ENCODE results near the gene WASL. TPM values are rescaled to one million over a fixed set of nuclear protein-coding genes. Genes with fewer than 3 reads are reported as not detected.

Gene WASL
- total RNA-seq, 3 donors from 2014 or later = 27.8 to 38.3 (median 37.8) TPM

GRCh38 chr7:123714296-123715080, 34.3 kb downstream of the WASL start:
- DNase-seq (ENCODE audit: low spot score in 2 of 2) = no peak
- no peaks in the 10 kb centered on the region for H3K36me3 ChIP-seq
- no peaks in the 10 kb centered on the region for H3K27me3 ChIP-seq
- no peaks in the 10 kb centered on the region for H3K9me3 ChIP-seq
- H3K27ac ChIP-seq = no peak overlapping the region
- intact Hi-C loops (cut with DNase I; ENCODE audit: low total_unique reads) = no loop called here
- TF ChIP-seq POLR2A (IDR thresholded peaks at IDR 0.05) (no peak), POLR2AphosphoS5 (IDR thresholded peaks at IDR 0.05) (no peak)
- TF ChIP-seq, protein P1, sequence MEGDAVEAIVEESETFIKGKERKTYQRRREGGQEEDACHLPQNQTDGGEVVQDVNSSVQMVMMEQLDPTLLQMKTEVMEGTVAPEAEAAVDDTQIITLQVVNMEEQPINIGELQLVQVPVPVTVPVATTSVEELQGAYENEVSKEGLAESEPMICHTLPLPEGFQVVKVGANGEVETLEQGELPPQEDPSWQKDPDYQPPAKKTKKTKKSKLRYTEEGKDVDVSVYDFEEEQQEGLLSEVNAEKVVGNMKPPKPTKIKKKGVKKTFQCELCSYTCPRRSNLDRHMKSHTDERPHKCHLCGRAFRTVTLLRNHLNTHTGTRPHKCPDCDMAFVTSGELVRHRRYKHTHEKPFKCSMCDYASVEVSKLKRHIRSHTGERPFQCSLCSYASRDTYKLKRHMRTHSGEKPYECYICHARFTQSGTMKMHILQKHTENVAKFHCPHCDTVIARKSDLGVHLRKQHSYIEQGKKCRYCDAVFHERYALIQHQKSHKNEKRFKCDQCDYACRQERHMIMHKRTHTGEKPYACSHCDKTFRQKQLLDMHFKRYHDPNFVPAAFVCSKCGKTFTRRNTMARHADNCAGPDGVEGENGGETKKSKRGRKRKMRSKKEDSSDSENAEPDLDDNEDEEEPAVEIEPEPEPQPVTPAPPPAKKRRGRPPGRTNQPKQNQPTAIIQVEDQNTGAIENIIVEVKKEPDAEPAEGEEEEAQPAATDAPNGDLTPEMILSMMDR (IDR thresholded peaks at IDR 0.05) = no peak
- H3K4me1 ChIP-seq = peaks cover 0 to 4% of the 10 kb centered on the region in 2 donors
- no peak overlapping the region for H3K4me3 ChIP-seq

DNA sequence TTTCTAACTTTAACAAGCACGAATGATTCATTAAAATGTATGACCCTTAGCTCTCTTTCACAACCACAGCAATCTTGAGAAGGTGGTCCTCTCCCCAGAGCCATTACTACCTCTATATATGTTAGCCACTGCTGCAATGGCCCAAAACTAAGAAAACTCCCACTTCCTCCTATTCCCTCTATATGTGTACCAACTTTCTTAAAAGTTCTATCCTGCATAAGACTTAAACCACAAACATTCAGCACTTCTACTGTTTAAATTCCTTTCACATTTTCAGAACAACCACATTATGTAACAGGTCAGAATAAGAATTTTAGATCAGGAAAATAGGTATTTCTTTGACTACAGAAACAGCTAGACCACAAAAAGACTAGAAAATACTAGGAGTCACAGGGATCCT, 36.2 kb downstream of the WASL start:
- H3K27ac ChIP-seq = no peak overlapping the region
- H3K4me3 ChIP-seq = no peak overlapping the region
- intact Hi-C loops (cut with DNase I; ENCODE audit: low total_unique reads) = no loop called here
- DNase-seq (ENCODE audit: low spot score in 2 of 2) = no peak
- H3K9me3 ChIP-seq = no peaks in the 10 kb centered on the region
- H3K36me3 ChIP-seq = peaks cover 1% of the 10 kb centered on the region
- no peak for TF ChIP-seq POLR2A (IDR thresholded peaks at IDR 0.05)
- TF ChIP-seq, protein P1 (IDR thresholded peaks at IDR 0.05) = no peak
- no peak for TF ChIP-seq POLR2AphosphoS5 (IDR thresholded peaks at IDR 0.05)
- peaks cover 0 to 4% of the 10 kb centered on the region in 2 donors for H3K4me1 ChIP-seq
- no peaks in the 10 kb centered on the region for H3K27me3 ChIP-seq

GRCh38 chr7:123711832-123712293, 36.9 kb downstream of the WASL start:
- peaks cover 0 to 4% of the 10 kb centered on the region in 2 donors for H3K4me1 ChIP-seq
- DNase-seq (ENCODE audit: low spot score in 2 of 2) = no peak

DNA sequence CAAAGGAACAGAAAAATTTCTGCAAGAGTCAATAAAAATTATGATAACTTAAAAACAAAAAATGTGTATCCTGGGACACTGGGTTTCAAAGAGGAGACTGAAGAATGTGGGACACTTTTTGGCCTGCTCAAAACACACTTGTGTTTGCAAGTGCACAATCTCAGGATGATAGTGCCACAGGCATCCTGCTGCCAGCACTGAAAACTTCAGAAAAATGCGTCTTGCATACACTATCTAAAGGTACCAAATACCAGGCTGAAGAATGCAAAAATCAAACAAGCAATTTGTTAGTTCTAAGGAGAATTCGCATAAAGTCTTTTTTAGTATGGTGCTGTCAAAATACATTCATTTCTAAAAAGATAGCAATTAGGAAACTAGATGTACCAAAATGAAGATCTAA, 38.1 kb downstream of the WASL start:
- Histone ChIP-seq H3K4me3 (no peak overlapping the region), H3K27me3 (no peaks in the 10 kb centered on the region), H3K36me3 (peaks cover 4% of the 10 kb centered on the region), H3K9me3 (no peaks in the 10 kb centered on the region), H3K27ac (no peak overlapping the region), H3K4me1 (peaks cover 0 to 4% of the 10 kb centered on the region in 2 donors)
- TF ChIP-seq POLR2A (IDR thresholded peaks at IDR 0.05) (no peak), POLR2AphosphoS5 (IDR thresholded peaks at IDR 0.05) (no peak)
- TF ChIP-seq, protein P1 (IDR thresholded peaks at IDR 0.05) = no peak
- no peak for DNase-seq (ENCODE audit: low spot score in 2 of 2)
- intact Hi-C loops (cut with DNase I; ENCODE audit: low total_unique reads) = no loop called here

More at GRCh38 chr7:123711832-123712293, 36.9 kb downstream of the WASL start:
- H3K27ac ChIP-seq = no peak overlapping the region
- intact Hi-C loops (cut with DNase I; ENCODE audit: low total_unique reads) = no loop called here
- peaks cover 4% of the 10 kb centered on the region for H3K36me3 ChIP-seq
- TF ChIP-seq POLR2AphosphoS5 (IDR thresholded peaks at IDR 0.05) = no peak
- TF ChIP-seq POLR2A (IDR thresholded peaks at IDR 0.05) = no peak
- TF ChIP-seq, protein P1 (IDR thresholded peaks at IDR 0.05) = no peak
- no peaks in the 10 kb centered on the region for H3K27me3 ChIP-seq
- no peak overlapping the region for H3K4me3 ChIP-seq
- H3K9me3 ChIP-seq = no peaks in the 10 kb centered on the region

DNA sequence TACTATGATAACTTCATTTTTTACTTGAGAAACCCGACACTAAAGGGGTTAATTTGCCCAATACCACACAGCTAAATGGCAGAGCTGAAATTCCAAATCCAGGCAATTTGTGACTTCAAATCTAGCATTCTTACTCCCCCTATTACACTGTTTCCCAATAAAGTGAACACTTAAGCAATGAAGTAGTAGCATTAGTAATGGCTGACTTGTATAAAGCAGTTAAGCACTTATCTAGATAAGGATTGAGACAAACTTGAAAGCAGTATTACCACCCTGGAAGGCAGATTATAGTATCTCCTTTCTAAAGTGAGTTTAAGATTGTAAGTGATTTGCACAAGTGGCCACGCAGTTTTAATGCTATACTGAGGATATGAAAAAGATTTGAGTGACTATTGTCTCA, 39.3 kb downstream of the WASL start:
- H3K4me1 ChIP-seq = peaks cover 0 to 1% of the 10 kb centered on the region in 2 donors
- H3K27me3 ChIP-seq = no peaks in the 10 kb centered on the region
- DNase-seq (ENCODE audit: low spot score in 2 of 2) = no peak
- no peaks in the 10 kb centered on the region for H3K9me3 ChIP-seq
- H3K36me3 ChIP-seq = peaks cover 4% of the 10 kb centered on the region
- intact Hi-C loops (cut with DNase I; ENCODE audit: low total_unique reads) = no loop called here
- no peak overlapping the region for H3K4me3 ChIP-seq
- TF ChIP-seq, protein P1 (IDR thresholded peaks at IDR 0.05) = no peak
- TF ChIP-seq POLR2A (IDR thresholded peaks at IDR 0.05) = no peak
- TF ChIP-seq POLR2AphosphoS5 (IDR thresholded peaks at IDR 0.05) = no peak
- H3K27ac ChIP-seq = no peak overlapping the region

Data from breast epithelium (tissue), 4 donors.